ENCODE data around the gene GMDS. TPM values are rescaled to one million over a fixed set of nuclear protein-coding genes. Genes with fewer than 3 reads are reported as not detected.

GMDS gene
- total RNA-seq, 1 donor from 2014 or later, result 30.2 TPM

DNA sequence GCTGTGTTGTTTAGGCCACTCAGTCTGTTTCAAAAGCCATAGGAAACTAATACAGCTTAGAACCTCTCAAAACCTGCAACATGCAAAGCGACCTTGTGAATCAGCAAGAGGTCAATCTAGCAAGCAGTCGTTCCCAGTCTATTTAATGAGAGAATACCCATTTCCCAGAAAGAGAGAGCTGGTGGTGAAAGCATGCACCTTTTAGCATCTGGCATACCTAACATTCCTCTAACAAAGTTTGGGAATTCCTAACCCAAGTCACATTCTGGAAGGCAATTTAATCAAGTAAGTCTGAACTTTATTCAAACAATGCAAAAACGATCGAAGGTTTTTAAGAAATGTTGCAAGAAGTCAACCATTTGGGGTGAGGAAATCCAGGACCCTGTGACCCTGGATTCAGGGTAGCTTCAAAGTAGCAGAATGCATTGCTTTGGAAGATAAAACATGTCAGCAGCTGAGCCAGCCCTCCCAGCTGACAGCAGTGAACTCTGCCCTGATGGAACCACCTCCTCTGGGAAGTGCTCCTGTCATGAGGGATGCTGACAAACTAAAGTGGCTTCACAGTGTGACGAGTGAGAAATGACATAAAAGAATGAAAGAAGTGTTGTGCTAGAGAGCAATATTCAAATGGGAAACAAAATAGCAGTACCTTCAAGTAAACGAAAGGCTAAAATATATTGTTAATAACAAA is 104.8 kb downstream of the GMDS start:
- no peak for TF ChIP-seq POLR2AphosphoS5 (IDR thresholded peaks at IDR 0.05; ENCODE audit: insufficient read depth in 1 of 2, low read depth in 1 of 2)
- TF ChIP-seq, protein P1, sequence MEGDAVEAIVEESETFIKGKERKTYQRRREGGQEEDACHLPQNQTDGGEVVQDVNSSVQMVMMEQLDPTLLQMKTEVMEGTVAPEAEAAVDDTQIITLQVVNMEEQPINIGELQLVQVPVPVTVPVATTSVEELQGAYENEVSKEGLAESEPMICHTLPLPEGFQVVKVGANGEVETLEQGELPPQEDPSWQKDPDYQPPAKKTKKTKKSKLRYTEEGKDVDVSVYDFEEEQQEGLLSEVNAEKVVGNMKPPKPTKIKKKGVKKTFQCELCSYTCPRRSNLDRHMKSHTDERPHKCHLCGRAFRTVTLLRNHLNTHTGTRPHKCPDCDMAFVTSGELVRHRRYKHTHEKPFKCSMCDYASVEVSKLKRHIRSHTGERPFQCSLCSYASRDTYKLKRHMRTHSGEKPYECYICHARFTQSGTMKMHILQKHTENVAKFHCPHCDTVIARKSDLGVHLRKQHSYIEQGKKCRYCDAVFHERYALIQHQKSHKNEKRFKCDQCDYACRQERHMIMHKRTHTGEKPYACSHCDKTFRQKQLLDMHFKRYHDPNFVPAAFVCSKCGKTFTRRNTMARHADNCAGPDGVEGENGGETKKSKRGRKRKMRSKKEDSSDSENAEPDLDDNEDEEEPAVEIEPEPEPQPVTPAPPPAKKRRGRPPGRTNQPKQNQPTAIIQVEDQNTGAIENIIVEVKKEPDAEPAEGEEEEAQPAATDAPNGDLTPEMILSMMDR (IDR thresholded peaks at IDR 0.05), result no peak
- TF ChIP-seq POLR2A (IDR thresholded peaks at IDR 0.05), result no peak
- no peaks in the 10 kb centered on the region for H3K9me3 ChIP-seq
- intact Hi-C loops (cut with DNase I), result no loop called here
- H3K4me3 ChIP-seq, result no peak overlapping the region
- no peaks in the 10 kb centered on the region for H3K27me3 ChIP-seq
- H3K36me3 ChIP-seq, result no peaks in the 10 kb centered on the region
- H3K27ac ChIP-seq, result no peak overlapping the region
- H3K4me1 ChIP-seq, result no peaks in the 10 kb centered on the region
- no peak for DNase-seq (ENCODE audit: extremely low spot score in 2 of 2)

DNA sequence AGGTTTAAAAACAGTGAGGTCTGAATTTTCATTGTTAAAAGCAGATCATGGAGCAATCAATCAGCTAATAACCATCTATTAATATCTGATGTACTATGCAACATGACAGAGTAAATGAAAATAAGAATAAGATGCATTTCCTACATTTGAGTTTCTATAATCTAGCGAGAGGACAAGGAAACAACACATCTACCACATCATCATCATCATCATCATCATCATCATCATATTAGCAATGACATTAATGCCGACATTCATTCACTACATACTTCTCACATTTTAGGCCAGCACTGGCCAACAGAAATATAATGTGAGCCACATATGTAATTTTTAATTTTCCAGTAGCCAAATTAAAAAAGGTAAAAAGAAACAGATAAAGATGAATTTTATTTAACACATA is 110.0 kb downstream of the GMDS start:
- TF ChIP-seq, protein P1 (IDR thresholded peaks at IDR 0.05), result no peak
- no peak for TF ChIP-seq POLR2AphosphoS5 (IDR thresholded peaks at IDR 0.05; ENCODE audit: insufficient read depth in 1 of 2, low read depth in 1 of 2)
- no peak for TF ChIP-seq POLR2A (IDR thresholded peaks at IDR 0.05)
- no peak for DNase-seq (ENCODE audit: extremely low spot score in 2 of 2)
- Histone ChIP-seq H3K4me1 (peaks cover 8% of the 10 kb centered on the region), H3K27ac (no peak overlapping the region), H3K9me3 (no peaks in the 10 kb centered on the region), H3K36me3 (no peaks in the 10 kb centered on the region), H3K27me3 (no peaks in the 10 kb centered on the region), H3K4me3 (no peak overlapping the region)
- intact Hi-C loops (cut with DNase I), result no loop called here

DNA sequence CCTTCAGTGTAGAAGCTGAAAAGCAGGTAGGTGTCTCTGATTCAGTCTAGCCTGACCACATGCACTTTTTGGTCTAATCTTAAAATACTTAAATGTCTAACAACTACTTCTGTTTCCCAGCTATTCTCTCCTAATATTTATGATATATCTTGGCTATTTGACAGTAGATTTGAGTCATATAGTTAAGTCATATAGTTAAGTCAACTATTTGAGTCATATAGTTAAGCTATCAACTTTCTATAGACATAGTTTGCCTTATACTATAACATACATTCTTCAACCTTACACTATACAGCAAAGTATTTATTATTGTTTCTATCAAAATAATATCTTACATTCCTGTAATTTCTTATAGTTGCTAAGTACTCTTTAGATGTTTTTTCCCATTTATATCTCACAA is 110.9 kb downstream of the GMDS start:
- Histone ChIP-seq H3K27ac (no peak overlapping the region), H3K4me1 (peaks cover 8% of the 10 kb centered on the region), H3K9me3 (no peaks in the 10 kb centered on the region), H3K36me3 (no peaks in the 10 kb centered on the region), H3K27me3 (no peaks in the 10 kb centered on the region), H3K4me3 (no peak overlapping the region)
- TF ChIP-seq POLR2AphosphoS5 (IDR thresholded peaks at IDR 0.05; ENCODE audit: insufficient read depth in 1 of 2, low read depth in 1 of 2) (no peak), POLR2A (IDR thresholded peaks at IDR 0.05) (no peak)
- TF ChIP-seq, protein P1 (IDR thresholded peaks at IDR 0.05), result no peak
- no peak for DNase-seq (ENCODE audit: extremely low spot score in 2 of 2)
- intact Hi-C loops (cut with DNase I), result no loop called here

DNA sequence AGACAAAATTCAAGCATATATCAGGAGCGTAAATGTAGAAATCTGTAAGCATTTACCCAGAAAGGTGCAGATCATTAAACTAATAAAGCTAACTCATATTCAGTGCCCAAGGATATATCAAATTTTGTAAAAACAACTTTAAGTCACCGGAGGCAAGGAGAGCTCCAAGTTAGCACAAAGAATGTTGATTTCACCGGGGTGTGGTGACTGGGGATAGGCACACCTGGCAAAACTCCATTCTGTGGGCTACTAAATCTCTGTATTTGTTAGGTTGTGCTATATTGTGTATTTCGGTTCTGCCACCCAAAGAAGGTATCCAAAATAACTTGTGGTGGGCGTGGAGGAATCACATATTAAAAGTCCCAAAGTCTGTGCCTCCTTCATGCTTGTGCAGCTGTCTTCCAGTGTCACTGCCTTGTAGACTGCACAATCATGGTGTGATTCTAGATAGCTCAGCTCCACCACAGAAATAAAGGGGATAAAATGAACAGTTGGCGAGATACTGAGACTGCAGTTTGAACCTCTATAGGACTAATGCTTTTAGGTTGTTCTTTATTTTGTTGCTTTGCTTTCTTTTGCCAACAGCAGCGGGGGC is 111.6 kb downstream of the GMDS start:
- intact Hi-C loops (cut with DNase I), result no loop called here
- TF ChIP-seq POLR2AphosphoS5 (IDR thresholded peaks at IDR 0.05; ENCODE audit: insufficient read depth in 1 of 2, low read depth in 1 of 2) (no peak), POLR2A (IDR thresholded peaks at IDR 0.05) (no peak)
- TF ChIP-seq, protein P1 (IDR thresholded peaks at IDR 0.05), result no peak
- no peaks in the 10 kb centered on the region for H3K36me3 ChIP-seq
- peaks cover 8% of the 10 kb centered on the region for H3K4me1 ChIP-seq
- no peak overlapping the region for H3K27ac ChIP-seq
- H3K27me3 ChIP-seq, result no peaks in the 10 kb centered on the region
- H3K9me3 ChIP-seq, result no peaks in the 10 kb centered on the region
- H3K4me3 ChIP-seq, result no peak overlapping the region
- DNase-seq (ENCODE audit: extremely low spot score in 2 of 2), result no peak

DNA sequence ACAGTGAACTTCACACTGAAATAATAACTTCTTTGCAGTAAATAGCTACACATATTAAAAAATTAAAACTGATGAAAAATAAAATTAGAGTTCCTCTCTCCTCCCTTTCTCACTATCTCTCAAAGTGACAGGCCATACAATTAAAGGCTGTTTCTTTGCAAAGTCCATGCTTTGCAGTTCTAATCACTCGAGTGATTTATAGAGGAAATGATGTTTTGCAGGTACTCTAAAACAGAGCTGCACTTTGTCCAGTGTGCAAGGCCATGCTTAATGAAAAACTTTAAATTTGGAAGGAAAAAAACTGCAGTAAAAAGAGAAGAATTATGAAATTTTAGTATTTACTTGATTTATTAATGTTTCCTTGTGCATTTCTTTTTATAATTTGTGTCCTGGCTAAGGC is 112.5 kb downstream of the GMDS start:
- no peak for DNase-seq (ENCODE audit: extremely low spot score in 2 of 2)
- no peak overlapping the region for H3K27ac ChIP-seq
- intact Hi-C loops (cut with DNase I), result no loop called here
- TF ChIP-seq POLR2A (IDR thresholded peaks at IDR 0.05) (no peak), POLR2AphosphoS5 (IDR thresholded peaks at IDR 0.05; ENCODE audit: insufficient read depth in 1 of 2, low read depth in 1 of 2) (no peak)
- TF ChIP-seq, protein P1 (IDR thresholded peaks at IDR 0.05), result no peak
- H3K9me3 ChIP-seq, result no peaks in the 10 kb centered on the region
- no peaks in the 10 kb centered on the region for H3K36me3 ChIP-seq
- H3K27me3 ChIP-seq, result no peaks in the 10 kb centered on the region
- peaks cover 8% of the 10 kb centered on the region for H3K4me1 ChIP-seq
- H3K4me3 ChIP-seq, result no peak overlapping the region

Data from vagina (tissue), 2 donors.